GM12801 (cell line): ENCODE results near the gene CCL22.

Source experiments
- TF ChIP-seq, protein P1 (sequence below): IDR thresholded peaks from one replicate; pipeline ENCODE4 v1.5.1; 2011; ENCODE audit warnings: control low read depth; ENCODE audit not compliant: insufficient read length; ENCODE audit errors: extremely low read depth

CCL22 gene

DNA sequence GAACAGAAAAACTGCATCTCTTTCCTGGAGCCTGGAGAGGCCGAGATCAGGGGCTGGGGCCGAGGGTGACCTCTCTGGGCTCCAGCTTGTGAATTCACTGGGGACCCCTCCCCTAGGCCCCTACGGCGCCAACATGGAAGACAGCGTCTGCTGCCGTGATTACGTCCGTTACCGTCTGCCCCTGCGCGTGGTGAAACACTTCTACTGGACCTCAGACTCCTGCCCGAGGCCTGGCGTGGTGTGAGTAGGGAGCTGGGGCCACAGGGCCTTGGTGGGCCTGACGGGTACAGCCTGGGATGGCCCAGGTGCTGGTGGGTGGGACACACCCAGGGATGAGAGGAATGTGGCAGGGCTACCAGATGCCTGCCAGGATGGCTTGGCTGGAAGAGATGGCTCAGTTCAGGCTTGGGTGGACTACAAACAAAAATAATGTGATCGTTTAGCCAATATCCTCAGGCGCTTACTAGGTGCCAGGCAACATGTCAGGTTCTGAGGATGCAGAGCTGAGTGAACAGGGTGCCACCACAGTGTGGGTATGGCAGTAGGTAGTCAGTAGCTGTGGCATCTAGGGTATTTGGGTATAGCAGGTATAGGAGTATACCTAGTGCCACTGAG lies 1.8 kb downstream of the CCL22 start:
- TF ChIP-seq, protein P1, sequence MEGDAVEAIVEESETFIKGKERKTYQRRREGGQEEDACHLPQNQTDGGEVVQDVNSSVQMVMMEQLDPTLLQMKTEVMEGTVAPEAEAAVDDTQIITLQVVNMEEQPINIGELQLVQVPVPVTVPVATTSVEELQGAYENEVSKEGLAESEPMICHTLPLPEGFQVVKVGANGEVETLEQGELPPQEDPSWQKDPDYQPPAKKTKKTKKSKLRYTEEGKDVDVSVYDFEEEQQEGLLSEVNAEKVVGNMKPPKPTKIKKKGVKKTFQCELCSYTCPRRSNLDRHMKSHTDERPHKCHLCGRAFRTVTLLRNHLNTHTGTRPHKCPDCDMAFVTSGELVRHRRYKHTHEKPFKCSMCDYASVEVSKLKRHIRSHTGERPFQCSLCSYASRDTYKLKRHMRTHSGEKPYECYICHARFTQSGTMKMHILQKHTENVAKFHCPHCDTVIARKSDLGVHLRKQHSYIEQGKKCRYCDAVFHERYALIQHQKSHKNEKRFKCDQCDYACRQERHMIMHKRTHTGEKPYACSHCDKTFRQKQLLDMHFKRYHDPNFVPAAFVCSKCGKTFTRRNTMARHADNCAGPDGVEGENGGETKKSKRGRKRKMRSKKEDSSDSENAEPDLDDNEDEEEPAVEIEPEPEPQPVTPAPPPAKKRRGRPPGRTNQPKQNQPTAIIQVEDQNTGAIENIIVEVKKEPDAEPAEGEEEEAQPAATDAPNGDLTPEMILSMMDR, result no peak

DNA sequence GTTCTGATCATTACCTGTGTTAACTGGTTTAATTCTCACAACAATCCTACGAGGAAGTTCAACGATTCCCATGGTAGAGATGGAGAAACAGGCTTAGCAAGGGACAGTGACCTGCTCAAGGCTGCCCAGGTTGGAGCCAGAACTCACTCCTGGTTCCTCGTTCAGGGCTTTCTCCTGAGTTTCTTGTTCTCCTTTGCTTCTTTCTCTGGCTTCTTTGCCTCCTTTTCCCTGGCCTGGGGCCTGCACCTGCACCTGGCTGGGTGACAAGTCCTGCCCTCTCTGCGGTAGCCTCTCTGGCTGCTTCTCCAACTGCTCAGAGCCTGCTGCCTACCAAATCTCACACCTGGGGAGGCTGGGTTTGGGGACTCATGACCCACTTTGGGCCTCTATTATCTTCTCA lies 2.8 kb downstream of the CCL22 start:
- TF ChIP-seq, protein P1, result no peak

DNA sequence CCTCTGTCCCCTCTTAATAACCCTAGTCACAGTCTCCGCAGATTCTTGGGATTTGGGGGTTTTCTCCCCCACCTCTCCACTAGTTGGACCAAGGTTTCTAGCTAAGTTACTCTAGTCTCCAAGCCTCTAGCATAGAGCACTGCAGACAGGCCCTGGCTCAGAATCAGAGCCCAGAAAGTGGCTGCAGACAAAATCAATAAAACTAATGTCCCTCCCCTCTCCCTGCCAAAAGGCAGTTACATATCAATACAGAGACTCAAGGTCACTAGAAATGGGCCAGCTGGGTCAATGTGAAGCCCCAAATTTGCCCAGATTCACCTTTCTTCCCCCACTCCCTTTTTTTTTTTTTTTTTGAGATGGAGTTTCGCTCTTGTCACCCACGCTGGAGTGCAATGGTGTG lies 5.6 kb downstream of the CCL22 start:
- TF ChIP-seq, protein P1, result no peak

DNA sequence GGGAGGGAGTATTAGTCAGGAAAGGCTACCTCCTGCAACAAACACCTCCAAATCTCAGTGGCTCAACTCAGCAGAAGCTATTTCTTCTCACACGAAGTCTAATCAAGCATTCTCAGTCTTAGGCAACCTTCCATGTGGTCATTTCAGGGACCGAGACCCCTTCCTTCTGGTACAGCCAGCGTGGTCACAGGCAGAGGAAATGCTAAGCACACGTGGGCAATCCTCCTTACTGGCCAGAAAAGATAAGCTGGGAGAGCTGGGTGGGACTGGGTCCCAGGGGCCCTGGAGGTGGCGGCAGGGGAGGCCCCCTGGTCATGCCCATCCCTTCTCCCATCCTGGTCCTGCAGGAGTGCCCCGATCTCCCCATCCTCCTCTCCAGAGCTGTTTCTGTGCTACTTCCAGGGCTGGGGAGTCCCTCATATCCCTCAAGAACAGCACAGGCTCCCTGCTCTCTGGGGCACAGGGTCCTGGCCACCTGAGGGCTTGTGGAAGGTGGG lies 8.0 kb downstream of the CCL22 start:
- TF ChIP-seq, protein P1, result no peak

DNA sequence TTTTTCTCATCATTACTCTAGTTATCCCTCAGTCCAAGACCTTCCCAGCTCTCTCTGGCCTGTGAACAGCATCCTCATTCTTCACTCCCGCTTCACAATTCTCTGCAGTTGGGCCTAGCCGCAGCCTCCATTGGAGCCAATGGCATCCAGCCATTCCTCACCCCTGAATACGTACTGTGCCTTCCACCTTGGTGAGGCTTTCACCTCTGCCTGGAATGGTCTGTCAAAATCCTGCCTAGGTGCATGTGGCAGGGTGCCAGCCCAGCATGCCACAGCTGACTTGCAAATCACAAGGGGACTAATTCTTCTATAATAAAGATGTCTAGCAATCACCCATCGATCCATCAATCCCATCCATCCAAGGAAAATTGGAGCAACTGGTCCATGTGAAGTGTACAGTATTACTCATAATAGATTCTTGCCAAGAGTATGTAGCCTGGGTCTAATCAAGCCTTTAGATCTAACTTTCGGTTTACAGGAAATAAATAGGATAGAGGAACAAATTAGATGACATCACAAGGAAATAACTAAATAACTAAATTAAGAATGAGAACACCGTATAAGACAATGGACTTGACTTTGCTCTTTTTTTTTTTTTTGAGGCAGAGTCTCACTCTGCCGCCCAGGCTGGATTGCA lies 8.7 kb downstream of the CCL22 start:
- TF ChIP-seq, protein P1, result no peak

DNA sequence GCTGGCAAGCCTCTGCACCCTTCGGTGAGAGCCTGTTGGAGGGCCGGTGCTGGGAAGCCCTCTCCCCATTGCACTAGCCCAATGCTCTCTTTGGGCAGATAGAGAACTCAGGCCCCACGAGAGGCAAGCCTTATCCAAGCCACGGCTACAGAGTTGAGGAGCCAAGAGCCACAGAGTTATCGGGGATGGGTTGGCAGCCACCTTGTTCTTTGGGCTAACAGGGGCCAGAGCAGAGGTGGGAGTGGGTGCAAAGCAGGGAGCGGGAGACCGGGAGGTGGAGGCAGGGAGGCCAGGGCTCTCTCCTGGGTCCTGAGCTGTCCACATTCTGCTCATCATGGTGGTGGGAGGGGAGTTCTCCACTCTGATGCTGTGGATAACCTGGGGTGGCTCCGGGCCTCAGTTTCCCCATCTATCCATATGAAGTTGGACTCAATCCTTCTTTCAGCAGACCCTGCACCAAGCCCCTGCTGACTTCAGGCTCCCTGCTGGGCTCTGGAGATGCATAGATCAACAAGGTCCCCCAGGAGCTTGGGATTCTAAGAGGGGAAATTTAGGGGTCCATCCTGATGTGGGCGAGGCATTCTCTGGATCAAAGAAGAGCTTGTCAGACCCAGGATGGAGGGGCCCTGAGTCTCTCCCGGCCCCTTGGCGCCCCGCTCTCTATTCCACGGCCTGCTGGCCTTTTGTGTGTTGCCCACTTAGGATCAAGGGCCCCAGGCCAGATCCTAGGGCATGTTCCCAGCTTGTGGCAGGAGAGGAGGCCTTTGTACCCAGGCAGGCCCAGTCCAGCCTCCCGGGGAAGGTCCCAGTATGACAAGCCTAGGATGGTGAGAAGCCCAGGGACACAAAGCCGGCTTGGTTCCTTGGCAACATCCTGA lies 13.2 kb downstream of the CCL22 start:
- TF ChIP-seq, protein P1, result no peak
